ENCODE measurements around the gene MOB3B.

- TF ChIP-seq TAF1 (IDR thresholded peaks at IDR 0.05; ENCODE audit: borderline replicate concordance, insufficient read depth, low read length) (no peak), POLR2AphosphoS5 (IDR thresholded peaks at IDR 0.05; ENCODE audit: low read depth, low read length) (no peak), REST (IDR thresholded peaks at IDR 0.05; ENCODE audit: insufficient read depth in 1 of 2, low read depth in 2 of 2, low read length in 2 of 2) (no peak), SIN3A (IDR thresholded peaks at IDR 0.05; ENCODE audit: borderline replicate concordance, insufficient read depth, low read length) (no peak)
Observed at GRCh38 chr9:27430750-27431535, 98.7 kb downstream of the MOB3B start.

Measured in PFSK-1 (cell line).